Ectodermal cell (in vitro differentiated cells): ENCODE results near the gene EPC1.
"Not testable (repeated sequence)": the region's sequence is repeated elsewhere in the genome, so short reads cannot be mapped to it uniquely, and the experiment has no call there.

ENCODE experiments used
- H3K27ac ChIP-seq: 2 replicates; pipeline ENCODE4 v1.7.0; 2013; ENCODE audit warnings: mild to moderate bottlenecking, low read depth, low read length; ENCODE audit not compliant: insufficient read depth, poor library complexity, severe bottlenecking
- H3K27me3 ChIP-seq: 2 replicates; pipeline ENCODE4 v1.7.0; 2013; ENCODE audit warnings: mild to moderate bottlenecking, low read length; ENCODE audit not compliant: insufficient read depth, control insufficient read depth, poor library complexity, severe bottlenecking
- H3K36me3 ChIP-seq: one replicate; pipeline ENCODE4 v1.7.0; 2013; ENCODE audit warnings: low read length; ENCODE audit not compliant: control insufficient read depth, insufficient read depth
- H3K4me1 ChIP-seq: one replicate; pipeline ENCODE4 v1.7.0; 2013; ENCODE audit warnings: low read length; ENCODE audit not compliant: control insufficient read depth, insufficient read depth
- H3K4me3 ChIP-seq: 2 replicates; pipeline ENCODE4 v1.7.0; 2013; ENCODE audit warnings: low read depth, low read length, control low read depth; ENCODE audit not compliant: insufficient read depth
- H3K9me3 ChIP-seq: 2 replicates; pipeline ENCODE4 v1.7.0; 2013; ENCODE audit warnings: mild to moderate bottlenecking, low read length, moderate library complexity; ENCODE audit not compliant: control insufficient read depth
- WGBS, 2 experiments: methylation state at CpG; one replicate each; pipeline ENCODE4 v1.1.7; 2013; ENCODE audit warnings: missing lambda C conversion rate in 2 of 2; 5-methylcytosine and 5-hydroxymethylcytosine counted together

Gene EPC1

GRCh38 chr10:32263300-32263699 lies 83.7 kb downstream of the EPC1 start:
- Histone ChIP-seq H3K9me3 (no peaks in the 10 kb centered on the region), H3K4me3 (no peak overlapping the region), H3K27me3 (no peaks in the 10 kb centered on the region), H3K36me3 (peaks cover 9% of the 10 kb centered on the region), H3K27ac (no peak overlapping the region), H3K4me1 (no peaks in the 10 kb centered on the region)
- WGBS, 2 experiments: 93 to 97% methylated on average over 1 of the region's 1 CpG

- H3K4me1 ChIP-seq: no peaks in the 10 kb centered on the region
- 98% methylated on average over 3 to 4 of the region's 4 CpGs for WGBS, 2 experiments
- H3K27ac ChIP-seq: no peak overlapping the region
- no peaks in the 10 kb centered on the region for H3K36me3 ChIP-seq
- H3K27me3 ChIP-seq: no peaks in the 10 kb centered on the region
- H3K4me3 ChIP-seq: no peak overlapping the region
- no peaks in the 10 kb centered on the region for H3K9me3 ChIP-seq
These were observed 87.4 kb downstream of the EPC1 start for GRCh38 chr10:32259551-32259950.

- Histone ChIP-seq H3K9me3 (no peaks in the 10 kb centered on the region), H3K4me1 (no peaks in the 10 kb centered on the region), H3K27me3 (no peaks in the 10 kb centered on the region), H3K27ac (no peak overlapping the region), H3K36me3 (no peaks in the 10 kb centered on the region), H3K4me3 (no peak overlapping the region)
- WGBS, 2 experiments: 36 to 40% methylated on average over 12 of the region's 12 CpGs
These were observed 90.1 kb downstream of the EPC1 start for GRCh38 chr10:32256613-32257437.

GRCh38 chr10:32253821-32254220 lies 93.1 kb downstream of the EPC1 start:
- Histone ChIP-seq H3K4me1 (no peaks in the 10 kb centered on the region), H3K27ac (no peak overlapping the region), H3K9me3 (no peaks in the 10 kb centered on the region), H3K27me3 (no peaks in the 10 kb centered on the region), H3K36me3 (no peaks in the 10 kb centered on the region), H3K4me3 (no peak overlapping the region)
- 90 to 96% methylated on average over 2 of the region's 2 CpGs for WGBS, 2 experiments

GRCh38 chr10:32253276-32253675 lies 93.7 kb downstream of the EPC1 start:
- 91% methylated on average over 4 of the region's 4 CpGs for WGBS, 2 experiments
- no peak overlapping the region for H3K27ac ChIP-seq
- H3K4me1 ChIP-seq: no peaks in the 10 kb centered on the region
- no peaks in the 10 kb centered on the region for H3K9me3 ChIP-seq
- no peaks in the 10 kb centered on the region for H3K27me3 ChIP-seq
- H3K4me3 ChIP-seq: no peak overlapping the region
- H3K36me3 ChIP-seq: no peaks in the 10 kb centered on the region

- not testable (repeated sequence) for H3K9me3 ChIP-seq, H3K4me3 ChIP-seq
- 87 to 96% methylated on average over 2 to 3 of the region's 3 CpGs for WGBS, 2 experiments
These were observed 96.5 kb downstream of the EPC1 start for GRCh38 chr10:32250489-32250888.

GRCh38 chr10:32246685-32247084 lies 100.3 kb downstream of the EPC1 start:
- Histone ChIP-seq H3K36me3 (no peaks in the 10 kb centered on the region), H3K27ac (no peak overlapping the region), H3K4me1 (no peaks in the 10 kb centered on the region), H3K9me3 (no peaks in the 10 kb centered on the region), H3K27me3 (no peaks in the 10 kb centered on the region), H3K4me3 (no peak overlapping the region)
- 80 to 94% methylated on average over 3 of the region's 3 CpGs for WGBS, 2 experiments

More at GRCh38 chr10:32250489-32250888, 96.5 kb downstream of the EPC1 start:
- H3K4me1 ChIP-seq, H3K27me3 ChIP-seq, H3K27ac ChIP-seq, H3K36me3 ChIP-seq: not testable (repeated sequence)

GRCh38 chr10:32245760-32246159 lies 101.2 kb downstream of the EPC1 start:
- Histone ChIP-seq H3K9me3 (no peaks in the 10 kb centered on the region), H3K4me3 (no peak overlapping the region), H3K4me1 (no peaks in the 10 kb centered on the region), H3K27me3 (no peaks in the 10 kb centered on the region), H3K27ac (no peak overlapping the region), H3K36me3 (no peaks in the 10 kb centered on the region)
- WGBS, 2 experiments: 93 to 94% methylated on average over 7 of the region's 8 CpGs

GRCh38 chr10:32244421-32245207 lies 102.3 kb downstream of the EPC1 start:
- Histone ChIP-seq H3K4me3 (no peak overlapping the region), H3K4me1 (no peaks in the 10 kb centered on the region), H3K36me3 (no peaks in the 10 kb centered on the region), H3K9me3 (no peaks in the 10 kb centered on the region), H3K27ac (no peak overlapping the region), H3K27me3 (no peaks in the 10 kb centered on the region)
- 92 to 96% methylated on average over 3 of the region's 3 CpGs for WGBS, 2 experiments

GRCh38 chr10:32244011-32244410 lies 102.9 kb downstream of the EPC1 start:
- H3K36me3 ChIP-seq: no peaks in the 10 kb centered on the region
- no peaks in the 10 kb centered on the region for H3K27me3 ChIP-seq
- no peaks in the 10 kb centered on the region for H3K9me3 ChIP-seq
- no peak overlapping the region for H3K27ac ChIP-seq
- H3K4me3 ChIP-seq: no peak overlapping the region
- no peaks in the 10 kb centered on the region for H3K4me1 ChIP-seq
- 93 to 97% methylated on average over 4 of the region's 4 CpGs for WGBS, 2 experiments
